ENCODE results near the gene CA12. TPM values are rescaled to one million over a fixed set of nuclear protein-coding genes. Genes with fewer than 3 reads are reported as not detected.

Gene CA12
- total RNA-seq, 6 donors from 2014 or later = 2.2 to 14.6 (median 6.4) TPM

DNA sequence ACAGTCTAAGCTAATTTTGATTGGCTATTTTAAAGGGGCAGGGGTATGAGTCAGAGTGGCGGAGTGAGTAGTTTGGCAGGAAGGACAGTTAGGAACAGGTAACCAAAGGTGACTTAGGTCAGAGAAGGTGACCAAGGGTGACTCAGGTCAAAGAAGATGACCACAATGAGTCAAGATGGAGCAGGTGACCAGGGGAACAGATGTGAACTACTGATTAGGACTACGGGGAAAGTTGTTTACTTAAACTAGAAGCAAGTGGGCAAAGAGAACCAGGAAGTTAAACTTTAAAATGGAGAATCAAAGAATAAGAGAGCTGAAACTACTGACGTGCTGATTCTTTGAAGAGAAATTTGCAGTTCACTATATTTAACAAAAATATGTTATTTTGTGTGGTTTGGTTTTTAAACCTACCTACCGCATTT is 14.1 kb upstream of the CA12 start:
- peaks cover 0 to 11% (median 4%) of the 10 kb centered on the region in 4 donors for H3K4me1 ChIP-seq
- ATAC-seq (ENCODE audit: low FRiP score in 2 of 2) = no peak
- H3K4me3 ChIP-seq = no peak overlapping the region
- H3K9me3 ChIP-seq = no peaks in the 10 kb centered on the region
- WGBS, 2 donors = 57% methylated on average over 4 of the region's 4 CpGs
- H3K36me3 ChIP-seq = no peaks in the 10 kb centered on the region
- no peaks in the 10 kb centered on the region for H3K27me3 ChIP-seq
- peak overlapping the region in 2 of 4 donors; percentile 43 to 44 for H3K27ac ChIP-seq
- peak in 1 of 4 donors; percentile 21 for TF ChIP-seq EP300 (IDR thresholded peaks at IDR 0.05)
- TF ChIP-seq POLR2AphosphoS5 (IDR thresholded peaks at IDR 0.05) = no peak
- DNase-seq = no peak

DNA sequence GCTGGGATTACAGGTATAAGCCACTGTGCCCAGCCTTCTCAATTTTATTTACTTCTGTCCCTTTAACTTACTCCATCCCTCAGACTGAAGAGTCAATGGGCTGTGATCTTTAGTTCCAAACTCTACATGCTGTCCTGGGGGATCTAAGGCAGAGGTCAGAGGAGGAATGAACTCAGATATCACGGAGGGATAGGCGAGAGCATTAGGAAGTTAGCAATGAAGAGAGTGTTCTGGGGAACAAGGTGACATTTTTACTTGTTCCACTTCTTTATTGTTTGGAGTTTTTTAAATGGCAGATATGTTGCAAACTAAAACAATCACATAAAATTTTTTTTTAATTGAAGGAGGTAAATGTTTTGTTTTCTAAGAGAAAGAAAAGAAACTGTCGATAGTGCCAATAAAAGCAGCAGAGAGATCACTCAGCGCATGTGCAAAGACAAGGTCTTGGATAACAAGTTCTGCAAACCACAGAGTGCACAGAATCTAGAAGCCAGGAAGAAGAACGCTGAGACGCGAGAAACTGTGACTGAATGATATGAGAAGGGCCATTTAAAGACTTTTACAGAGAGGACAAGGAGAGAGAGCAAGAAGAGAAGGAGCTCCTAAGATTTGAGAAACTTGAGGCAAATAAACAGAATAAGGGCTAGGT is 10.8 kb upstream of the CA12 start:
- no peak overlapping the region for H3K4me3 ChIP-seq
- H3K27ac ChIP-seq = no peak overlapping the region
- ATAC-seq (ENCODE audit: low FRiP score in 2 of 2) (no peak), DNase-seq (no peak)
- H3K27me3 ChIP-seq = no peaks in the 10 kb centered on the region
- 34 to 38% methylated on average over 7 of the region's 7 CpGs for WGBS, 2 donors
- no peaks in the 10 kb centered on the region for H3K36me3 ChIP-seq
- peaks cover 0 to 19% (median 8%) of the 10 kb centered on the region in 4 donors for H3K4me1 ChIP-seq
- H3K9me3 ChIP-seq = no peaks in the 10 kb centered on the region
- TF ChIP-seq POLR2A (IDR thresholded peaks at IDR 0.05) (no peak), POLR2AphosphoS5 (IDR thresholded peaks at IDR 0.05) (no peak)

DNA sequence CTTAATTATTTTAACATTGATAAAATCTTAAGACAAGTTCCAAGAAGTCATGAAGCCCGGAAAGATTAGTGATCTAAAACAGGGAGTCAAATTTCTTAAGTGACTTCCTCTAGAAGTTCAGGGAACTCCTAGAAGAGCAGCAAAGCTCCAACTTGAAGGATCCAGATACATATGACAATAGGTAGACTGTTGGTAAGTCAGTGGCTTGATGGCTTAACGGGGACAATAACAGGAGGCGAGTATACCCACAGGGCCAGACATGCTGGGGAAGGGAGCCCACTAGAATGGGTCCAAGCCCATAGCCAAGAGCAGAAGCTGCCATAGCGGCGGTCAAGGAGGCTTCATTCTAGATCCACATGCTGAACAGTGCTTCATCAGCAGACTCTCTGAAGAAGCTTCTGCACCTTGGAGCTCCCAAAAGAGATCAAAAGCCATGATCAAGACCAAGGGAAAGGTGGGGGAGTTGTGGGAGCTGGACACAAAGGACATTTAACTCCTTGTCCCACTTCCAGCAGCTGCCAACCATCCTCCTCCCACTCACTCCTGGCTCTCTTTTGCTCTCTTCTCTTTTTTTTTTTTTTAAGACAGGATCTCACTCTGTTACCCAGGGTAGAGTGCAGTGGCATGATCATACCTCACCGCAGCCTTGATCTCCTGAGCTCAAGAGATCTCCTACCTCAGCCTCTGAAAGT is 10.2 kb upstream of the CA12 start:
- Histone ChIP-seq H3K27me3 (no peaks in the 10 kb centered on the region), H3K4me3 (no peak overlapping the region), H3K27ac (no peak overlapping the region), H3K36me3 (no peaks in the 10 kb centered on the region), H3K4me1 (peaks cover 0 to 19% (median 8%) of the 10 kb centered on the region in 4 donors), H3K9me3 (no peaks in the 10 kb centered on the region)
- 81 to 90% methylated on average over 6 of the region's 6 CpGs for WGBS, 2 donors
- no peak for TF ChIP-seq POLR2A (IDR thresholded peaks at IDR 0.05)
- no peak for TF ChIP-seq POLR2AphosphoS5 (IDR thresholded peaks at IDR 0.05)
- TF ChIP-seq EP300 (IDR thresholded peaks at IDR 0.05) = no peak
- TF ChIP-seq, protein P1, sequence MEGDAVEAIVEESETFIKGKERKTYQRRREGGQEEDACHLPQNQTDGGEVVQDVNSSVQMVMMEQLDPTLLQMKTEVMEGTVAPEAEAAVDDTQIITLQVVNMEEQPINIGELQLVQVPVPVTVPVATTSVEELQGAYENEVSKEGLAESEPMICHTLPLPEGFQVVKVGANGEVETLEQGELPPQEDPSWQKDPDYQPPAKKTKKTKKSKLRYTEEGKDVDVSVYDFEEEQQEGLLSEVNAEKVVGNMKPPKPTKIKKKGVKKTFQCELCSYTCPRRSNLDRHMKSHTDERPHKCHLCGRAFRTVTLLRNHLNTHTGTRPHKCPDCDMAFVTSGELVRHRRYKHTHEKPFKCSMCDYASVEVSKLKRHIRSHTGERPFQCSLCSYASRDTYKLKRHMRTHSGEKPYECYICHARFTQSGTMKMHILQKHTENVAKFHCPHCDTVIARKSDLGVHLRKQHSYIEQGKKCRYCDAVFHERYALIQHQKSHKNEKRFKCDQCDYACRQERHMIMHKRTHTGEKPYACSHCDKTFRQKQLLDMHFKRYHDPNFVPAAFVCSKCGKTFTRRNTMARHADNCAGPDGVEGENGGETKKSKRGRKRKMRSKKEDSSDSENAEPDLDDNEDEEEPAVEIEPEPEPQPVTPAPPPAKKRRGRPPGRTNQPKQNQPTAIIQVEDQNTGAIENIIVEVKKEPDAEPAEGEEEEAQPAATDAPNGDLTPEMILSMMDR (IDR thresholded peaks at IDR 0.05) = no peak
- ATAC-seq (ENCODE audit: low FRiP score in 2 of 2) (no peak), DNase-seq (no peak)

DNA sequence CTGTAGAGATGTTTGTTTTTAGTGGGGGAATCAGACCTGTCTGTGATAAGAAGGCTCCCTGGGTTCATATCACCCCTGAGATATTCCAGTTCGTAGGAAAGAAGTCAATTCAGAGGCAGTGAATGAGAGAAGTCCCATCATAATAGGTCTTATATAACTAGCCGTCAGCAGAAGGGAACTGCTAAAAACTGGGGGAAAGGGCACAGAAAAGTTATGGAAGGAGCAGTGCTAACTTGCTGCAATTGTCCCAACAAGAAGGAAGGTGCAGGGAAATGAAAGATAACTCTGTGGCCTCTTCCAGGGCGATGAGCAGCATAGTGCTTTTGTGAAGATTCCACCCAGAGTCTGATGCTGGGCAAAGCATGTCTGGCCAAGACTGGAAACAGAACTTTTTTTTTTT is 9.0 kb upstream of the CA12 start:
- TF ChIP-seq POLR2A (IDR thresholded peaks at IDR 0.05) (no peak), EP300 (IDR thresholded peaks at IDR 0.05) (no peak), POLR2AphosphoS5 (IDR thresholded peaks at IDR 0.05) (no peak)
- TF ChIP-seq, protein P1 (IDR thresholded peaks at IDR 0.05) = no peak
- no peak for ATAC-seq (ENCODE audit: low FRiP score in 2 of 2)
- H3K4me3 ChIP-seq = no peak overlapping the region

DNA sequence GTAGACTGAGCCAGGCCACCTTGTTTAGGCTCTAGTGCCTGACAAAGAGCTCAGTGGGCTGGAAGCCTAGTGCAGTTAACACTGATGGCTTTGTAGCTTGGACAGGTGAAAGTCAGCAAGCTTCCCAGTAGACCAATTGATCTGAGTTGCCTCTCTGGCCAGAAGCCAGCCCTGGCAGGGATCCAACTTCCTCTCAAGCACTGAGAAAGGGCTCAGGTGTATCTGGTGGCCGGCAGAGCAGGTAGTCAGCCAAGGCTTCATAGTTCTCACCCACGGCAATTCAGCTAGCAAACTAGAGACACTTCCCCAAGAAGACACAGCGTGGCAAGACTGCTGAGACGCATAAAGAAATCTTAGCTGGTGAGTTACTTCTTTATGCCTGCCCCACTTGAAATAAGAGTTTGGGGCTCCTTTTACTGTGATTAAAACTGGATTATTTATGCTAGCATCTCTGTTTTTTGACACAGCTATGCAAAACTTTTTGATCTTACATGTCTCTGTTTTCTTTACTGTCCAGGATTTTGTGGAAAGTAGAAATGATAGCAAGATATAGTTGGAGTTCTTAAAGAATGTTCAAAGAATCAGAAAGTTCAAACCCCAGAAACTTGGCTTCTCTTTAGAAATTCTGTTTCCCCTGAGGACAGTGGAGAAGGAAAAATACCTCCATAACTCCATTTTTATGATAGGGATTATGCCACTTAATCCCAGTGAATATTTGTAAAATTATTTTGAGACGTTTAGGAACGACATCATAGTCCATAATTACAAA is 8.4 kb upstream of the CA12 start:
- WGBS, 2 donors = 44 to 53% methylated on average over 6 of the region's 6 CpGs
- H3K36me3 ChIP-seq = no peaks in the 10 kb centered on the region
- H3K27ac ChIP-seq = no peak overlapping the region
- H3K9me3 ChIP-seq = no peaks in the 10 kb centered on the region
- H3K4me3 ChIP-seq = no peak overlapping the region
- TF ChIP-seq, protein P1 (IDR thresholded peaks at IDR 0.05) = no peak
- no peak for TF ChIP-seq POLR2A (IDR thresholded peaks at IDR 0.05)
- no peak for TF ChIP-seq EP300 (IDR thresholded peaks at IDR 0.05)
- H3K4me1 ChIP-seq = peaks cover 0 to 17% (median 6%) of the 10 kb centered on the region in 4 donors
- ATAC-seq (ENCODE audit: low FRiP score in 2 of 2) = no peak
- DNase-seq = peak in 1 of 2 donors; percentile 67
- no peaks in the 10 kb centered on the region for H3K27me3 ChIP-seq

More for the DNA sequence above, 9.0 kb upstream of the CA12 start:
- 77 to 84% methylated on average over 3 of the region's 3 CpGs for WGBS, 2 donors
- H3K36me3 ChIP-seq = no peaks in the 10 kb centered on the region
- no peaks in the 10 kb centered on the region for H3K9me3 ChIP-seq
- H3K27ac ChIP-seq = no peak overlapping the region
- no peaks in the 10 kb centered on the region for H3K27me3 ChIP-seq
- DNase-seq = no peak
- H3K4me1 ChIP-seq = peaks cover 0 to 17% (median 6%) of the 10 kb centered on the region in 4 donors

Data from upper lobe of left lung (tissue), 6 donors.